Daoy (cell line): ENCODE results near the gene CALN1. TPM values are rescaled to one million over a fixed set of nuclear protein-coding genes. Genes with fewer than 3 reads are reported as not detected.
A peak's percentile ranks its signal among the peaks of the same experiment; 100 is the strongest.
"Not testable (repeated sequence)": the region's sequence is repeated elsewhere in the genome, so short reads cannot be mapped to it uniquely, and the experiment has no call there.

Source experiments
- DNase-seq: peaks from one replicate; pipeline ENCODE4 v3.0.0-alpha.2; 2015; ENCODE audit warnings: low read depth
- total RNA-seq: library from RNA; depleted of rRNA; stranded (reverse); fragments of >200 nt; shearing (Covaris generic); gene quantifications from 2 replicates; pipeline ENCODE4 v1.2.3, GENCODE V29; 2014

Gene CALN1
- total RNA-seq, 1 experiment from 2014 or later, result 2.8 TPM

DNA sequence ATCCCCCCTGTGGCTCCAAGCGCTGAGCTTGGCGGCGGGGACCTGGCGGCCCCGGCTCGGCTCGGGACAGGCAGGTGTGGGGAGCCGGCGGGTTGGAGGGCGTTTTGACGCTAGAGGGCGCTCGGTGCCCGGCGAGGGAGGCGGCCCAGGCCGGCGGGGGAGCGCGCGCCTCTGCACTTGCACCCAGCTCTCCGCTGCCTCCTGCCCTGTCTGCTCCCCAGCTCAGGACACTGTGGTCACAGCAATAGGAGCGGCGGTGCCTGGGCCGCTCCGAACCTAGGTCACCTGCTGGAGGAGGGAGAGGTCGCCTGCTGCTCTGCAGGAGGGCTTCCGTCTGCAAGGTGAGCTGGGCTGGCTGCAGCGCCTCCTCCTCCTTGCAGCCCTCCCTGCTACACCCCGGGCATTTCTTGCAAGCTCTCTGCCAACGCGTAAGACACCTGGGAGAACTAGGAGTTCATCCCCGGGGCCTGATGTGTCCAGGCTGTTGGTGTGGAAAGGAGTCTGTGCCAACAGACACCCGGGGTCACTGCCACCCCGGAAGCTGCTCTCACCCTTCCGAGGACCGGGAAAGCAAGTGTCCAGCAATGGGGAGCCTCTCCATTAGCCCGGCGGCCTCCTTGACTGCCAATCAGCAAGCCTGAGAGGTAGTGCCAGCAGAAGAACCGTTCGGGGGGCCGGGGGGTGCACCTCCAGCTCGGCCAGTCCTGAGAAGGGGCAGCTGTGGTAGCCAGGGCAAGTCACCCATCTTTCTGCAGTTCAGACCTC is 659.8 kb downstream of the CALN1 start:
- DNase-seq, result peak; percentile 64

- DNase-seq, result no peak
Measured at GRCh38 chr7:71750290-71750689, 661.8 kb downstream of the CALN1 start.

DNA sequence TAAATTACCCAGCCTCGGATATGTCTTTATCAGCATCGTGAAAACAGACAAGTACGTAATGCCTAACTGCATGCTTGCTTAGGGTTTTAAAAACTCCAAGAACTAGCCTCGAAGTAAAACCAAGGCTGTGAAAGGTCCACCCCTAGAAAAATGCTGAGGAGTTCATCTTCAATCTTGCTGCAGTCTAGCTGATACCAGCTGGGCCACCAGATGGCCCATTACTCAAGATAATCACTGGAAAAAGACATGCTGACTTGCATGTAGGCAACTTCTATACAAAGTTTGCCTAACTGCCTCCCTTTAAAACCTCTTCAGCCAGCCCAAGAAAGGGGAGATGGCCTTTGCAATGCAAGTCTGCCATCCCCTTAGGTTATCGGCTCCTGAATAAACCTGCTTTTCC is 666.1 kb downstream of the CALN1 start:
- DNase-seq, result no peak

- DNase-seq, result no peak
Measured at GRCh38 chr7:71740174-71740560, 672.0 kb downstream of the CALN1 start.

- DNase-seq, result no peak
Measured at GRCh38 chr7:71739520-71740173, 672.5 kb downstream of the CALN1 start.

DNA sequence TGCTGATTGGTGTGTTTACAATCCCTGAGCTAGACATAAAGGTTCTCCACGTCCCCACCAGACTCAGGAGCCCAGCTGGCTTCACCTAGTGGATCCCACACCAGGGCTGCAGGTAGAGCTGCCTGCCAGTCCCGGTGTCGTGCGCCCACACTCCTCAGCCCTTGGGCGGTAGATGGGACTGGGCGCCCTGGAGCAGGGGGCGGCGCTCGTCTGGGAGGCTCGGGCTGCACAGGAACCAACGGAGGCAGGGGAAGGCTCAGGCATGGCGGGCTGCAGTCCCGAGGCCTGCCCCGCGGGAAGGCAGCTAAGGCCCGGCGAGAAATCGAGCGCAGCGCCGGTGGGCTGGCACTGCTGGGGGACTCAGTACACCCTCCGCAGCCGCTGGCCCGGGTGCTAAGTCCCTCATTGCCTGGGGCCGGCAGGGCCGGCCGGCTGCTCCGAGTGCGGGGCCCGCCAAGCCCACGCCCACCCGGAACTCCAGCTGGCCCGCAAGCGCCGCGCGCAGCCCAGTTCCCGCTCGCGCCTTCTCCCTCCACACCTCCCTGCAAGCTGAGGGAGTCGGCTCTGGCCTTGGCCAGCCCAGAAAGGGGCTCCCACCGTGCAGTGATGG is 674.1 kb downstream of the CALN1 start:
- not testable (repeated sequence) for DNase-seq

- DNase-seq, result peak; percentile 64
Measured at GRCh38 chr7:71735961-71736556, 676.1 kb downstream of the CALN1 start.

DNA sequence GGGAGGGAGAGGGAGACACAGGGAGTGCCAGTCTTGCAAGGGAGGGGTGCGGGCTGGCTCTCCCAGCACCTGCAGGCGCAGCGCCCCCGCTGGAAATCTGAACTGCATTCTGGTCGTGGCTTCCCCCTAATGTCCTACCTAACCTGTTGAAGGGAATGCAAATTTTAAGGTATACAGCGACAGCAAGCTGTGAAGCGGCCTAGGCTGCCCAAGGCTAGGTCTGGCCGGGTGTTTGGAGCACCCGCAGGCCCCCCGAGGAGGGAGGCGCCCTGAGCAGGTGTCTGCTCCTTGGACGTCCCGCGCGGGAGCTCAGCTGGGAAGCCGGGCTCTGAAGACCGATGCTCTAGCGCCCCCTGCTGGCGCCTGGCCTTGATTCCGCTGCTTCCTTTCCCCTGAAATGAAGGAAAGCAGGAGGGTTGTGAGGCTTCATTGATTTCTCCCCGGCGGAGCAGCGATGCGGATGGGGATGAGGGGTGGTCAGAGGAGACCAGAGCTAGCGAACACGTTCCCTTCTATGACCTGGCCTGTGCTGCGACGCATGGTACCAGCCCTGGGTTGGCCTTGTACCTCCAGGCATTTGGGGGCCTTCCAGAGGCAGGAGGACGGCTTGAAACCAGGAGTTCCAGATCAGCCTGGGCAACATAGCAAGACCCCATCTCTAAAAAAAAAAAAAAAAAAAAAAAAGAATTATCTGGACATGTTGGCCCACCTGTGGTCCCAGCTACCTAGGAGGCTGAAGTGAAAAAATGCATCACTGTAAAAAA is 678.8 kb downstream of the CALN1 start:
- peak; percentile 70 for DNase-seq

GRCh38 chr7:71731740-71732139 is 680.4 kb downstream of the CALN1 start:
- DNase-seq, result no peak
